Smooth muscle cell (in vitro differentiated cells): Measurements from ENCODE around the gene TBC1D21. TPM values are rescaled to one million over a fixed set of nuclear protein-coding genes. Genes with fewer than 3 reads are reported as not detected.

Source experiments
- DNase-seq: peaks from one replicate; lab custom pipeline; 2025; ENCODE audit not compliant: unreplicated experiment; lab: John Stamatoyannopoulos, UW
- H2AFZ ChIP-seq: fragments of 200-600 bp; sonication (generic); 2 replicates; pipeline ENCODE4 v1.6.0; 2016; ENCODE audit warnings: antibody characterized with exemption, low read depth, mild to moderate bottlenecking
- H3F3A ChIP-seq: fragments of 200-600 bp; sonication (generic); 2 replicates; pipeline ENCODE4 v1.6.0; 2017; ENCODE audit warnings: antibody characterized with exemption, low read depth
- H3K27ac ChIP-seq: fragments of 200-600 bp; sonication (generic); 2 replicates; pipeline ENCODE4 v1.5.1; 2016; ENCODE audit warnings: low read depth, mild to moderate bottlenecking
- H3K27me3 ChIP-seq: fragments of 200-600 bp; sonication (generic); 2 replicates; pipeline ENCODE4 v1.6.1; 2016; ENCODE audit warnings: low read depth, mild to moderate bottlenecking
- H3K36me3 ChIP-seq: fragments of 200-600 bp; sonication (generic); 2 replicates; pipeline ENCODE4 v1.5.1; 2016; ENCODE audit warnings: low read depth
- H3K4me1 ChIP-seq: fragments of 200-600 bp; sonication (generic); 2 replicates; pipeline ENCODE4 v1.5.1; 2016; ENCODE audit warnings: low read depth
- H3K4me2 ChIP-seq: fragments of 200-600 bp; sonication (generic); 2 replicates; pipeline ENCODE4 v1.6.0; 2016; ENCODE audit warnings: mild to moderate bottlenecking
- H3K4me3 ChIP-seq: fragments of 200-600 bp; sonication (generic); 2 replicates; pipeline ENCODE4 v1.5.1; 2016; ENCODE audit warnings: mild to moderate bottlenecking
- H3K79me2 ChIP-seq: fragments of 200-600 bp; sonication (generic); 2 replicates; pipeline ENCODE4 v1.6.0; 2016; ENCODE audit warnings: low read depth, mild to moderate bottlenecking
- H3K9ac ChIP-seq: fragments of 200-600 bp; sonication (generic); 2 replicates; pipeline ENCODE4 v1.6.0; 2016; ENCODE audit warnings: low read depth
- H3K9me3 ChIP-seq: fragments of 200-600 bp; sonication (generic); replicated peaks from 2 replicates; pipeline ENCODE4 v1.5.1; 2016; ENCODE audit warnings: low read depth
- H4K20me1 ChIP-seq: fragments of 200-600 bp; sonication (generic); 2 replicates; pipeline ENCODE4 v1.6.0; 2016; ENCODE audit warnings: low read depth
- CTCF ChIP-seq: fragments of 200-600 bp; sonication (generic); IDR thresholded peaks from 2 replicates; pipeline ENCODE4 v1.5.1; 2017; ENCODE audit warnings: borderline replicate concordance, mild to moderate bottlenecking, antibody characterized with exemption; ENCODE audit not compliant: insufficient read depth, poor library complexity, severe bottlenecking
- WGBS: methylation state at CpG from one replicate; pipeline ENCODE4 v1.1.7; 2016; ENCODE audit warnings: low lambda C conversion rate; 5-methylcytosine and 5-hydroxymethylcytosine counted together
- polyA plus RNA-seq: library from polyadenylated mRNA; unstranded; fragments of >200 nt; fragmentation: Nextera tagmentation; extraction: Ambion mirVana; gene quantifications from 2 replicates; pipeline ENCODE4 v1.2.1, GENCODE V29; 2016
- total RNA-seq: library from RNA; depleted of rRNA; stranded (reverse); fragments of >200 nt; gene quantifications from 2 replicates; pipeline ENCODE4 v1.2.3, GENCODE V29; 2014

TBC1D21 gene
- total and polyA plus RNA-seq, 2 experiments from 2014 or later = not detected

DNA sequence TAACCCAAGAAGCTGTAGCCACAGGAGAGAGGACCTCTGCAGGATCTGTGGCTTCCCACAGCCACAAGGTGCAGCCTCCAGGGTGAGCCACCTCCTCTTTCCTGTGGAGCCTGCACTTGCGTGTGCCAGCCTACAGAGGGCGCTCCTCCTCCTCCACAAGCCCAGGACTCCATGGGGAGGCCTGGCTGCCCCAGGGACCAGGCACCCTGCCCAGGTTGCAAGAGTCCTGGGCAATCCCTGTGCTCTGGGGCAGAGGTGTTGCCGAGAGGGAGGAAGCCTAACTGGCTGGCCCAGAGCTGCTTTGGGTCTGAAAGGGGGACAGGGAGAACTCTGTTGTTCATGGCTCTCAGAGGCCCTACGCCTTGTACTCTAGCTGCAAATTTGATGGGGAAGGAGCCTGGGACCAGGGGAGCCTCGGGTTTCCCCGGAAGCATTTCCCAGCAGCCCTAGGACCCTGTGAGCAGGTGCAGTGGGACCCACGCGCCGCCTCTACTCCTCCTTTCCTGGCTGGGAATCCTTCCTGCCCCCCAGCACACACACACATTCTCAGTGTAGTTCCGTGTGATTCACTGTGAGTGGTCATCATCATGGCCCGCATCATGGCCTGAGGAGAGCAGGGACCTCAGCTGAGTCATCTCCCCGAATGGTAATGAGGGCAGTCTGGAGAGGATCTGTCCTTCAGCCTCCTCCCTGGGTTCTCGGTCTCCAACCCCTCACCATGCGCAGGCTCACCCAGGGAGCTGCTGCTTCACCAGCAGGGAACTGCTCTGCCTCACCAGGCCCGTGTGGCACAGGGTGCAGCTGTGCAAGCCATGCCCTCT, 24.3 kb downstream of the TBC1D21 start:
- Histone ChIP-seq H3K4me1 (no peaks in the 10 kb centered on the region), H3K9ac (peak overlapping the region; percentile 37), H3K9me3 (no peaks in the 10 kb centered on the region), H3F3A (no peaks in the 10 kb centered on the region), H4K20me1 (no peaks in the 10 kb centered on the region), H3K36me3 (no peaks in the 10 kb centered on the region), H3K4me3 (no peak overlapping the region), H3K27me3 (no peaks in the 10 kb centered on the region), H3K79me2 (no peaks in the 10 kb centered on the region), H3K27ac (peak overlapping the region; percentile 82), H2AFZ (no peak overlapping the region), H3K4me2 (peak overlapping the region; percentile 28)
- peak; percentile 99 for TF ChIP-seq CTCF
- DNase-seq = peak; percentile 13
- WGBS = 47% methylated on average over 15 of the region's 15 CpGs

- Histone ChIP-seq H3K4me3 (no peak overlapping the region), H3K9ac (no peak overlapping the region), H2AFZ (no peak overlapping the region), H3K4me2 (no peak overlapping the region), H3K36me3 (no peaks in the 10 kb centered on the region), H3K27ac (no peak overlapping the region), H4K20me1 (no peaks in the 10 kb centered on the region), H3F3A (no peaks in the 10 kb centered on the region), H3K27me3 (no peaks in the 10 kb centered on the region), H3K79me2 (no peaks in the 10 kb centered on the region), H3K9me3 (no peaks in the 10 kb centered on the region), H3K4me1 (no peaks in the 10 kb centered on the region)
- 85% methylated on average over 15 of the region's 15 CpGs for WGBS
- TF ChIP-seq CTCF = no peak
- no peak for DNase-seq
Measured at GRCh38 chr15:73899197-73900094, 26.1 kb downstream of the TBC1D21 start.

GRCh38 chr15:73900095-73900712, 26.8 kb downstream of the TBC1D21 start:
- no peak overlapping the region for H3K27ac ChIP-seq
- H3K4me1 ChIP-seq = no peaks in the 10 kb centered on the region
- H3K36me3 ChIP-seq = no peaks in the 10 kb centered on the region
- no peak overlapping the region for H2AFZ ChIP-seq
- no peak for TF ChIP-seq CTCF
- H3F3A ChIP-seq = no peaks in the 10 kb centered on the region
- no peak for DNase-seq
- WGBS = 77% methylated on average over 10 of the region's 10 CpGs
- H3K4me3 ChIP-seq = no peak overlapping the region
- H3K27me3 ChIP-seq = no peaks in the 10 kb centered on the region
- no peaks in the 10 kb centered on the region for H4K20me1 ChIP-seq
- no peaks in the 10 kb centered on the region for H3K79me2 ChIP-seq
- H3K4me2 ChIP-seq = no peak overlapping the region
- H3K9ac ChIP-seq = no peak overlapping the region
- no peaks in the 10 kb centered on the region for H3K9me3 ChIP-seq
